Measurements from ENCODE around the gene SMIM28.

Gene SMIM28

GRCh38 chr6:138397128-138398122 lies 19.7 kb downstream of the SMIM28 start:
- no peaks in the 10 kb centered on the region for H3K27me3 ChIP-seq (ENCODE audit: insufficient read depth, low read length)
- no peaks in the 10 kb centered on the region for H3K79me2 ChIP-seq (ENCODE audit: insufficient read depth, low read length)
- no peaks in the 10 kb centered on the region for H3K9me3 ChIP-seq (ENCODE audit: low read length)
- H3K27ac ChIP-seq (ENCODE audit: low read depth, low read length, poor library complexity, severe bottlenecking) = no peak overlapping the region
- no peak overlapping the region for H2AFZ ChIP-seq (ENCODE audit: low read length)
- no peak overlapping the region for H3K9ac ChIP-seq (ENCODE audit: low read length)
- no peaks in the 10 kb centered on the region for H3K36me3 ChIP-seq (ENCODE audit: insufficient read depth, low read length)
- no peak overlapping the region for H3K4me3 ChIP-seq (ENCODE audit: low read depth, low read length, poor library complexity, severe bottlenecking)
- no peaks in the 10 kb centered on the region for H3F3A ChIP-seq (ENCODE audit: insufficient read depth, low read length)
- no peaks in the 10 kb centered on the region for H3K9me2 ChIP-seq (ENCODE audit: low read depth, low read length)
- H4K20me1 ChIP-seq (ENCODE audit: insufficient read depth, low read length) = no peaks in the 10 kb centered on the region
- H3K4me1 ChIP-seq (ENCODE audit: insufficient read depth, low read length, severe bottlenecking) = no peaks in the 10 kb centered on the region
- TF ChIP-seq EZH2 (IDR thresholded peaks at IDR 0.05; ENCODE audit: borderline replicate concordance, low read length) = no peak
- TF ChIP-seq CTCF (IDR thresholded peaks at IDR 0.05; ENCODE audit: low read length) = no peak
- H3K4me2 ChIP-seq (ENCODE audit: low read length) = no peak overlapping the region

- H3K27me3 ChIP-seq (ENCODE audit: insufficient read depth, low read length) = no peaks in the 10 kb centered on the region
- no peak overlapping the region for H2AFZ ChIP-seq (ENCODE audit: low read length)
- no peaks in the 10 kb centered on the region for H3K36me3 ChIP-seq (ENCODE audit: insufficient read depth, low read length)
- H3K9me2 ChIP-seq (ENCODE audit: low read depth, low read length) = no peaks in the 10 kb centered on the region
- H3K9ac ChIP-seq (ENCODE audit: low read length) = no peak overlapping the region
- H3K4me3 ChIP-seq (ENCODE audit: low read depth, low read length, poor library complexity, severe bottlenecking) = no peak overlapping the region
- no peak overlapping the region for H3K4me2 ChIP-seq (ENCODE audit: low read length)
- no peaks in the 10 kb centered on the region for H3K9me3 ChIP-seq (ENCODE audit: low read length)
- TF ChIP-seq CTCF (IDR thresholded peaks at IDR 0.05; ENCODE audit: low read length) (no peak), EZH2 (IDR thresholded peaks at IDR 0.05; ENCODE audit: borderline replicate concordance, low read length) (no peak)
- no peak overlapping the region for H3K27ac ChIP-seq (ENCODE audit: low read depth, low read length, poor library complexity, severe bottlenecking)
- H3K79me2 ChIP-seq (ENCODE audit: insufficient read depth, low read length) = no peaks in the 10 kb centered on the region
- H3F3A ChIP-seq (ENCODE audit: insufficient read depth, low read length) = no peaks in the 10 kb centered on the region
- H4K20me1 ChIP-seq (ENCODE audit: insufficient read depth, low read length) = no peaks in the 10 kb centered on the region
- H3K4me1 ChIP-seq (ENCODE audit: insufficient read depth, low read length, severe bottlenecking) = peaks cover 12% of the 10 kb centered on the region
Measured at GRCh38 chr6:138400326-138400725, 22.6 kb downstream of the SMIM28 start.

DNA sequence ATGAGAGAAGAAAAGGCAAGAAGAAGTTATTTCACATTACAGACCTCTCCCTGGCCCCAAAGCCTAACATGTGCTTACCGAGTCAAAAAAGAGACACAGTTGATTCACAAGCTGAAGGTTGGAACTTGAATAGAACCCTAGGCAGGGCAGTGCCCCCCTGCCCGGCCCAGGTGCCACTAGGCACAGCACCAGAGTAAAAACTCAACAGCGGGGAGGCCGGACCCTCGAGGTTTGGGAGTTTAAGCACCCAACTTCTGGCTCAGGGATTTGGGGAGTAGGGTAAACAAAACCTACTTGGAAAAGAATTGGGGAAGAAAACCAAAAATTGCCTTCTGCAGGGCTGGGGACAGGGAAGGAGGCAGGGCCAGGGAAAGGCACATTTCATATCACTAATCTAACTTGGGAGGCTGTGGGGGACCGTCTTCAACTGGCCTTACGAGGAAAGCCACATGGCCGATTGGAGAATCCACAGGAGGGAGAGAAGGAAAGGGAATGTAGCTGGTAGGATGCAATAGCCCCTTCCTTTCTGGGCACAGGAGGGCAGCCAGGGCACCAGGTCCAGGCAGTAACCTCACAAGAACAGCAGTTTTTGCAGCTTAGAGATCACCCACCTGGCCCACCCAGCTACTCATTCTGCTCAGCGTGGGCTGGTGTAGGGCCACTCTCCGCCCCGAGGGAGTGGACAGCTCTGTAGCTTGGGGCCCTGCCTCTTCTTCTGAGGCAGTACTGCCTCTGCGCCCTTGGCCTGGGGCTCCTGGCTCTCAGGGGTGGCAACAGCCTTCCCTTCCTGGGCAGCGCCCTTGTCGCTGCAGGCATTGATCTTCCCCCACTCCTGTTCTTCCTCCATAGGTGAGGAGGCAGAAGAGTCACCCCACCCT lies 24.5 kb downstream of the SMIM28 start:
- H3K27me3 ChIP-seq (ENCODE audit: insufficient read depth, low read length) = no peaks in the 10 kb centered on the region
- no peak overlapping the region for H3K4me3 ChIP-seq (ENCODE audit: low read depth, low read length, poor library complexity, severe bottlenecking)
- H3K79me2 ChIP-seq (ENCODE audit: insufficient read depth, low read length) = no peaks in the 10 kb centered on the region
- no peaks in the 10 kb centered on the region for H3F3A ChIP-seq (ENCODE audit: insufficient read depth, low read length)
- no peaks in the 10 kb centered on the region for H3K9me3 ChIP-seq (ENCODE audit: low read length)
- H3K36me3 ChIP-seq (ENCODE audit: insufficient read depth, low read length) = peaks cover 16% of the 10 kb centered on the region; the same call in 1 of the 2 replicates
- H3K9me2 ChIP-seq (ENCODE audit: low read depth, low read length) = no peaks in the 10 kb centered on the region
- H3K4me1 ChIP-seq (ENCODE audit: insufficient read depth, low read length, severe bottlenecking) = peaks cover 23% of the 10 kb centered on the region
- H3K4me2 ChIP-seq (ENCODE audit: low read length) = no peak overlapping the region
- TF ChIP-seq EZH2 (IDR thresholded peaks at IDR 0.05; ENCODE audit: borderline replicate concordance, low read length) (no peak), CTCF (IDR thresholded peaks at IDR 0.05; ENCODE audit: low read length) (no peak)
- H3K9ac ChIP-seq (ENCODE audit: low read length) = no peak overlapping the region
- no peak overlapping the region for H2AFZ ChIP-seq (ENCODE audit: low read length)
- H4K20me1 ChIP-seq (ENCODE audit: insufficient read depth, low read length) = no peaks in the 10 kb centered on the region
- no peak overlapping the region for H3K27ac ChIP-seq (ENCODE audit: low read depth, low read length, poor library complexity, severe bottlenecking)
